DMS53 treated with DMSO at 0.1 percent for 48 hours (cell line): ENCODE measurements around the gene SIDT1.
"Not testable (repeated sequence)": the region's sequence is repeated elsewhere in the genome, so short reads cannot be mapped to it uniquely, and the experiment has no call there.

Experiments used
- DNase-seq: peaks from one replicate; lab custom pipeline; 2025; ENCODE audit not compliant: unreplicated experiment; lab: John Stamatoyannopoulos, UW

The SIDT1 gene

GRCh38 chr3:113631573-113631972, 99.2 kb downstream of the SIDT1 start:
- no peak for DNase-seq

- DNase-seq = no peak
Observed at GRCh38 chr3:113634782-113635474, 102.6 kb downstream of the SIDT1 start.

- not testable (repeated sequence) for DNase-seq
Observed at GRCh38 chr3:113636034-113636433, 103.7 kb downstream of the SIDT1 start.

GRCh38 chr3:113637756-113638155, 105.4 kb downstream of the SIDT1 start:
- no peak for DNase-seq

GRCh38 chr3:113638910-113639309, 106.6 kb downstream of the SIDT1 start:
- DNase-seq = peak; percentile 59

GRCh38 chr3:113643583-113643982, 111.2 kb downstream of the SIDT1 start:
- no peak for DNase-seq

- no peak for DNase-seq
Observed at GRCh38 chr3:113648524-113648923, 116.2 kb downstream of the SIDT1 start.

- DNase-seq = no peak
Observed at GRCh38 chr3:113649174-113649845, 117.0 kb downstream of the SIDT1 start.

- no peak for DNase-seq
Observed at GRCh38 chr3:113654310-113654709, 122.0 kb downstream of the SIDT1 start.

GRCh38 chr3:113654851-113655250, 122.5 kb downstream of the SIDT1 start:
- no peak for DNase-seq

GRCh38 chr3:113658107-113658506, 125.8 kb downstream of the SIDT1 start:
- no peak for DNase-seq

- peak; percentile 74 for DNase-seq
Observed at GRCh38 chr3:113659101-113659541, 126.8 kb downstream of the SIDT1 start.

- DNase-seq = no peak
Observed at GRCh38 chr3:113659996-113660395, 127.6 kb downstream of the SIDT1 start.

GRCh38 chr3:113660458-113660857, 128.1 kb downstream of the SIDT1 start:
- DNase-seq = no peak

GRCh38 chr3:113660896-113661295, 128.5 kb downstream of the SIDT1 start:
- DNase-seq = no peak

GRCh38 chr3:113662824-113663223, 130.5 kb downstream of the SIDT1 start:
- DNase-seq = no peak

GRCh38 chr3:113663324-113663750, 131.0 kb downstream of the SIDT1 start:
- peak; percentile 73 for DNase-seq

- DNase-seq = no peak
Observed at GRCh38 chr3:113663761-113664160, 131.4 kb downstream of the SIDT1 start.

- no peak for DNase-seq
Observed at GRCh38 chr3:113664523-113665094, 132.3 kb downstream of the SIDT1 start.

GRCh38 chr3:113668015-113668414, 135.7 kb downstream of the SIDT1 start:
- no peak for DNase-seq

- no peak for DNase-seq
Observed at GRCh38 chr3:113673593-113673992, 141.2 kb downstream of the SIDT1 start.

- no peak for DNase-seq
Observed at GRCh38 chr3:113676261-113676660, 143.9 kb downstream of the SIDT1 start.
